ENCODE data around the gene CEP63. TPM values are rescaled to one million over a fixed set of nuclear protein-coding genes. Genes with fewer than 3 reads are reported as not detected.

Gene CEP63
- polyA plus RNA-seq, 1 donor from 2014 or later: 23.9 TPM

GRCh38 chr3:134460965-134461364 lies 24.9 kb upstream of the CEP63 start:
- Mint-ChIP-seq H3K4me1 (no peaks in the 10 kb centered on the region), H3K27ac (no peak overlapping the region), H3K9me3 (no peaks in the 10 kb centered on the region), H3K36me3 (no peaks in the 10 kb centered on the region), H3K27me3 (peaks cover 8% of the 10 kb centered on the region), H3K4me3 (peak overlapping the region in 1 of 4 donors; percentile 14)

- Mint-ChIP-seq H3K4me1 (no peaks in the 10 kb centered on the region), H3K4me3 (no peak overlapping the region), H3K27me3 (peaks cover 7% of the 10 kb centered on the region), H3K36me3 (no peaks in the 10 kb centered on the region), H3K9me3 (no peaks in the 10 kb centered on the region), H3K27ac (peak overlapping the region in 1 of 3 donors; percentile 31)
Observed at GRCh38 chr3:134462331-134462941, 23.4 kb upstream of the CEP63 start.

DNA sequence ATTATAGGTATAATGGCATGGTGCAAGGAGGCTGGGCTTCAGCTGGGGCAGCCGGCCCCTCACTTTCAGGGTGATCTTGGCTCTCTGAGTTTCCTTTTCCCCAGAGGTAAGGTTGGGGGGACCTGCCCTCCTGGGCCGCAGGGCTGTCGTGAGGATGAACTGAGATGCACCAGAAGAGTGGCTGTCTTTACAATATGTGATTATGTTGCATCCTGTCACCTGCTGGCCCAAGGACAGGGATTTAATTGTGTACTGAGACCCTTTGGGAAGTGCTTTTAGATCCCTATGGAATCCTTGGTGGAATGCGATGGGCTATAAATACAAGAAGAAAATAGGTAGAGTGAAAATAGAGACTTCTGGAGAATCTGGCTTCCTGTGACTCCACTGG lies 22.2 kb upstream of the CEP63 start:
- H3K4me1 Mint-ChIP-seq: no peaks in the 10 kb centered on the region
- no peaks in the 10 kb centered on the region for H3K9me3 Mint-ChIP-seq
- no peak overlapping the region for H3K27ac Mint-ChIP-seq
- H3K27me3 Mint-ChIP-seq: peaks cover 3% of the 10 kb centered on the region
- H3K4me3 Mint-ChIP-seq: no peak overlapping the region
- no peaks in the 10 kb centered on the region for H3K36me3 Mint-ChIP-seq

- Mint-ChIP-seq H3K27me3 (peaks cover 3% of the 10 kb centered on the region), H3K27ac (peak overlapping the region in 1 of 3 donors; percentile 53), H3K4me3 (no peak overlapping the region), H3K4me1 (no peaks in the 10 kb centered on the region), H3K36me3 (no peaks in the 10 kb centered on the region), H3K9me3 (no peaks in the 10 kb centered on the region)
Observed at GRCh38 chr3:134464064-134464688, 21.7 kb upstream of the CEP63 start.

DNA sequence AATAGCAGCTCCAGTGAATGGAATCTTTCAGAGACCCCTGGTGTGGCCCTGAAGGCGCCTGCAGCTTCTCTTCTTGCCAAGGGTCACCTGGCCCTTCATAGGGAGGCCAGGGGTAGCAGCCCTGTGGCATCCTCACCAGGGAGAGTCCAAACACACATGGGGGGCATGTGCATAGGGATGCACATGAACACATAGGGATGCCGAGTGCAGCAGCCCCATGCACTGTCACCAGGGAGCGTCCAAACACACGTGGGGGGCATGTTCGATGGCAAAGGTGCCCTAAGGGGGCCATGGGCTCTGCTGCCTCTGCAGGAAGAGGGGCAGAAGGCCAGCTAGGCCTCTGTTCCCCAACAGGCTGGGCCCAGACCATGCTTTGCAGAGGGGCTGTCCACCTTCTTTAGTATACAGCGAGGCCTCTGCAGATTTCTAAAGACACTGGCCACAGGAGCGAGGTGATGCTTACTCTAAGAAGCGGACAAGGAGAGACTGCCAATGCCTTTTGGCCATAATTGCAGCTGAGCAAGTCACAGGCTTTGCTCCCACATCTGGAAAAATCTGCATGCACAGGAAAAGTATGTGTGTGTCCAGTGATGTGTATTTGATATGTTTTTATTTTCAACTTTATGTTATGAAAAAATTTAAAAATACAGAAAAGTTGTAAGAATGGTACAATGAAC lies 21.0 kb upstream of the CEP63 start:
- H3K27me3 Mint-ChIP-seq: peaks cover 3% of the 10 kb centered on the region
- no peaks in the 10 kb centered on the region for H3K9me3 Mint-ChIP-seq
- peak overlapping the region in 1 of 3 donors; percentile 43 for H3K27ac Mint-ChIP-seq
- H3K36me3 Mint-ChIP-seq: no peaks in the 10 kb centered on the region
- no peak overlapping the region for H3K4me3 Mint-ChIP-seq
- H3K4me1 Mint-ChIP-seq: no peaks in the 10 kb centered on the region

GRCh38 chr3:134466331-134466730 lies 19.5 kb upstream of the CEP63 start:
- no peaks in the 10 kb centered on the region for H3K9me3 Mint-ChIP-seq
- no peaks in the 10 kb centered on the region for H3K36me3 Mint-ChIP-seq
- H3K27ac Mint-ChIP-seq: no peak overlapping the region
- no peaks in the 10 kb centered on the region for H3K27me3 Mint-ChIP-seq
- H3K4me1 Mint-ChIP-seq: no peaks in the 10 kb centered on the region
- H3K4me3 Mint-ChIP-seq: no peak overlapping the region

GRCh38 chr3:134468519-134468918 lies 17.3 kb upstream of the CEP63 start:
- Mint-ChIP-seq H3K36me3 (no peaks in the 10 kb centered on the region), H3K9me3 (no peaks in the 10 kb centered on the region), H3K27me3 (no peaks in the 10 kb centered on the region), H3K4me1 (peaks cover 0 to 1% (median 0%) of the 10 kb centered on the region in 3 donors), H3K27ac (no peak overlapping the region), H3K4me3 (no peak overlapping the region)

DNA sequence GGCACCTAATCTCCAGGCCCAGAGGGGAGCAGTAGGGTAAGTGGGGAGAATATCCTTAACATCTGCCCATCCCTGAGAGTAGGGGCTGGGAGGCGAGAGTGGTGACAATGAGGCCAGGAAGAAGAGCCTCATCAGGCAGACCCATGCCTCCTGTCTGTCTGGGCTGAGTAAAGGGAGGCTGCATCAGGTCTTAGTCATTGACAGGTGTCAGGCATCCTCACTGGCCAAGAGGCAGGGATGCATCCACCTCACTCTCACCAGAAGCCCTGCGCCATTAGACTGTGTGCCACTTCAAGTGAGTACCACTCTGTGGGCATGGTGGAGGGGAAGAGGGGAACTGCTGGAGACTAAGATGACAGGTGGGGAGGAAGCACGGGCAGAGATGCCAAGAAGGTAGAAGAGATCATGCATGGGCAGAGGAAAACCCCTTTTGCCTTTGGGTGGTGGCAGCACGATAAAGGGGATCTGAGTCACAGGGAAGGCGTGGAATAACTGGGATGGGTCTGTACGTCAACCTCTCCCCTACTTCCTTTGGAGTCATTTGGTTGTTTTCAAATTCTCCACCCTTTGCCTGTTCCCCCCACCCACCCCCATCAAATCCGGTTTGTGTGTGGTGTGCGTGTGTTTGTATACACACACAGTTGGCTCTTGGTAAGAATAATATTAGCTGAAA lies 14.2 kb upstream of the CEP63 start:
- Mint-ChIP-seq H3K36me3 (peaks cover 3% of the 10 kb centered on the region), H3K4me1 (peaks cover 0 to 1% (median 0%) of the 10 kb centered on the region in 3 donors), H3K4me3 (no peak overlapping the region), H3K27me3 (no peaks in the 10 kb centered on the region), H3K27ac (no peak overlapping the region), H3K9me3 (no peaks in the 10 kb centered on the region)

- no peaks in the 10 kb centered on the region for H3K27me3 Mint-ChIP-seq
- no peaks in the 10 kb centered on the region for H3K9me3 Mint-ChIP-seq
- peaks cover 4% of the 10 kb centered on the region for H3K36me3 Mint-ChIP-seq
- no peak overlapping the region for H3K4me3 Mint-ChIP-seq
- H3K4me1 Mint-ChIP-seq: peaks cover 0 to 1% (median 0%) of the 10 kb centered on the region in 3 donors
- H3K27ac Mint-ChIP-seq: no peak overlapping the region
Observed at GRCh38 chr3:134472831-134473230, 13.0 kb upstream of the CEP63 start.

- Mint-ChIP-seq H3K4me1 (peaks cover 0 to 1% (median 0%) of the 10 kb centered on the region in 3 donors), H3K4me3 (no peak overlapping the region), H3K36me3 (peaks cover 4% of the 10 kb centered on the region), H3K27ac (no peak overlapping the region), H3K27me3 (no peaks in the 10 kb centered on the region), H3K9me3 (no peaks in the 10 kb centered on the region)
Observed at GRCh38 chr3:134473868-134474546, 11.8 kb upstream of the CEP63 start.

DNA sequence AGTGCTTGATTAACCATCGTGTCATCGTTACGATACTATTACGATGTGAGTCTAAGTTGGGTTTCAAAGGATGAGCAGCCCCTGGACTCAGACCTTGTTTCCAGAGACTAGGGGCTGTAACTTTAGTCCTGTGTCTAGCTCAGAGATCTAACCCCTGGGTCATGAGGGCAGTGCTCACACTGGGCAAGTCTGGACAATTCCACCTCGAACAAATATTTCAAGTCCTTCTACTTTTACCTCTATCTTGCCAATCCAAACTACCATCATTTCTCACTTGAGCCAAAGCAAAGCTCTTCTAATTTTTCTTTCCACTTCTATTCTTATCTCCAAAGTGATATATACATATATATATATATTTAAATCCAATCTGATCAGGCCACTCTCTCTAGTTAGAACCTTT lies 10.9 kb upstream of the CEP63 start:
- no peak overlapping the region for H3K27ac Mint-ChIP-seq
- no peaks in the 10 kb centered on the region for H3K9me3 Mint-ChIP-seq
- H3K4me3 Mint-ChIP-seq: no peak overlapping the region
- peaks cover 0 to 1% (median 1%) of the 10 kb centered on the region in 3 donors for H3K4me1 Mint-ChIP-seq
- H3K36me3 Mint-ChIP-seq: peaks cover 4% of the 10 kb centered on the region
- H3K27me3 Mint-ChIP-seq: no peaks in the 10 kb centered on the region

DNA sequence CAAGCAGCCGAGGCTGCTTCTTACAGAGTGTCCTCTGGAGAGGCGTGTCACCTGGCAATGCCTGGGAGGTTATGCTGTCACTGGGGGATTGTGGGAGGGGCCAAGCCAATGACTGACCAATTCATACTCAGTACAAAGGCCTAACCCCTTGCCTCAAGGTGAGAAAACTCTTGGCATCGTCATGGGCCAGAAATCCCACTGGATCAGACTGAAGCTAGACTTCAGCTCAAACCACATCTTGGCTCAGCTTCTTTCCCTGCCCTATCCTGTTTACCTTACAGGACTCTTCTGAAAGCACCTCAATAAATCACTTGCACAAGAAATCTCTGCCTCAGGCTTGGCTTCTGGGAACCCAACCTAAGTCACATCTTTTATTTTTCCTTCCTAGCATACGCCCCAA lies 9.6 kb upstream of the CEP63 start:
- Mint-ChIP-seq H3K9me3 (no peaks in the 10 kb centered on the region), H3K27ac (no peak overlapping the region), H3K4me3 (no peak overlapping the region), H3K27me3 (no peaks in the 10 kb centered on the region), H3K4me1 (peaks cover 0 to 1% (median 1%) of the 10 kb centered on the region in 3 donors), H3K36me3 (peaks cover 4% of the 10 kb centered on the region)

GRCh38 chr3:134477002-134477401 lies 8.9 kb upstream of the CEP63 start:
- Mint-ChIP-seq H3K27ac (no peak overlapping the region), H3K9me3 (no peaks in the 10 kb centered on the region), H3K4me1 (peaks cover 0 to 1% (median 1%) of the 10 kb centered on the region in 3 donors), H3K27me3 (no peaks in the 10 kb centered on the region), H3K4me3 (no peak overlapping the region), H3K36me3 (peaks cover 6% of the 10 kb centered on the region)

DNA sequence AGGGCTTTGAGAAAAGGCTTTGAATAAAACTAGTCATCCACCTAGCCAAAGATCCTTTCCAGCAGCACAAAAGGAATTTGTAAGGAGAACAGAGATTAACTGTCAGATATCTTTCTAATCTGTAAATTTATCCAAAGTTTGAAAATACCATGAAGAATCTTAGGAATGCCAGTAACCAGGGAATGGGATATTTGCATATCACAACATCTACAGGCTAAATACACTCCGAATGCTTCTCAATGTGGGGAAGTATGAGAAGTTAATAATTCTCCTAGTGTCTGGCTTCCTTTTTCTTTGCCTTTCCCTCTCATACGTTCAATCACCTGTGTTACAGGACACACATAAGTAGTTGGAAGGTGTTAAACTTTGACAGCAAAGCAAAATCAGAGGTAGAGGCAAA lies 7.9 kb upstream of the CEP63 start:
- H3K27me3 Mint-ChIP-seq: no peaks in the 10 kb centered on the region
- peaks cover 6% of the 10 kb centered on the region for H3K36me3 Mint-ChIP-seq
- H3K9me3 Mint-ChIP-seq: no peaks in the 10 kb centered on the region
- H3K4me1 Mint-ChIP-seq: peaks cover 0 to 4% (median 3%) of the 10 kb centered on the region in 3 donors
- no peak overlapping the region for H3K27ac Mint-ChIP-seq
- no peak overlapping the region for H3K4me3 Mint-ChIP-seq

DNA sequence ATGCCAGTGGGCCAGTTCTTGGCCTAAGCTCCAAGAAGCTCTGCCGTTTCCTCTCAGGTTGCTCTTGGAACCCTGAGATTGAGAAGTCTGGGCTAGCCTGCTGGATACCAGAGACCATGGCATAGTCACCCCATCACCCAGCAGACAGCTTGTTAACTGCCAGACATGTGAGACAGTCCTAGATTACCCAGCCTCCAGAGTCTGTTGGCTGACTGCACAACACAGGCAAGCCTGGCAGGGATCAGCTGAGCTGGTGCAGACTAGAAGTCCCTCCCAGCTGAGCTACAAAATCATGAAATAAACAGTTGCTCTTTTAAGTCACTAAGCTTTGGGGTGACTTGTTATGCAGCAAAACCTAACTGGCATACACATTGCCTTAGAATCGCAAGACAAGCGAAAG lies 5.3 kb upstream of the CEP63 start:
- Mint-ChIP-seq H3K27me3 (no peaks in the 10 kb centered on the region), H3K36me3 (peaks cover 8% of the 10 kb centered on the region), H3K27ac (no peak overlapping the region), H3K4me3 (no peak overlapping the region), H3K4me1 (peaks cover 8 to 17% (median 11%) of the 10 kb centered on the region in 3 donors), H3K9me3 (no peaks in the 10 kb centered on the region)
